ENCODE results near the gene CYP19A1.
"Not testable (repeated sequence)": the region's sequence is repeated elsewhere in the genome, so short reads cannot be mapped to it uniquely, and the experiment has no call there.

Gene CYP19A1

GRCh38 chr15:51212239-51212638, 126.2 kb downstream of the CYP19A1 start:
- DNase-seq (ENCODE audit: low read depth) = no peak

- DNase-seq (ENCODE audit: low read depth) = no peak
Observed at GRCh38 chr15:51205050-51205975, 133.1 kb downstream of the CYP19A1 start.

- peak; percentile 58 for DNase-seq (ENCODE audit: low read depth)
Observed at GRCh38 chr15:51203797-51204196, 134.6 kb downstream of the CYP19A1 start.

GRCh38 chr15:51202783-51203182, 135.6 kb downstream of the CYP19A1 start:
- no peak for DNase-seq (ENCODE audit: low read depth)

- no peak for DNase-seq (ENCODE audit: low read depth)
Observed at GRCh38 chr15:51201581-51201980, 136.8 kb downstream of the CYP19A1 start.

- DNase-seq (ENCODE audit: low read depth) = no peak
Observed at GRCh38 chr15:51200792-51201191, 137.6 kb downstream of the CYP19A1 start.

- DNase-seq (ENCODE audit: low read depth) = no peak
Observed at GRCh38 chr15:51199541-51199940, 138.9 kb downstream of the CYP19A1 start.

GRCh38 chr15:51198701-51199232, 139.6 kb downstream of the CYP19A1 start:
- DNase-seq (ENCODE audit: low read depth) = no peak

GRCh38 chr15:51195459-51195858, 142.9 kb downstream of the CYP19A1 start:
- no peak for DNase-seq (ENCODE audit: low read depth)

- DNase-seq (ENCODE audit: low read depth) = no peak
Observed at GRCh38 chr15:51193979-51194378, 144.4 kb downstream of the CYP19A1 start.

- no peak for DNase-seq (ENCODE audit: low read depth)
Observed at GRCh38 chr15:51193526-51193925, 144.9 kb downstream of the CYP19A1 start.

GRCh38 chr15:51192521-51193280, 145.7 kb downstream of the CYP19A1 start:
- peak; percentile 89 for DNase-seq (ENCODE audit: low read depth)

GRCh38 chr15:51191766-51192165, 146.6 kb downstream of the CYP19A1 start:
- no peak for DNase-seq (ENCODE audit: low read depth)

- DNase-seq (ENCODE audit: low read depth) = no peak
Observed at GRCh38 chr15:51191072-51191670, 147.2 kb downstream of the CYP19A1 start.

- no peak for DNase-seq (ENCODE audit: low read depth)
Observed at GRCh38 chr15:51190424-51191068, 147.8 kb downstream of the CYP19A1 start.

GRCh38 chr15:51189669-51190385, 148.6 kb downstream of the CYP19A1 start:
- no peak for DNase-seq (ENCODE audit: low read depth)

- not testable (repeated sequence) for DNase-seq (ENCODE audit: low read depth)
Observed at GRCh38 chr15:51188791-51189190, 149.6 kb downstream of the CYP19A1 start.

- no peak for DNase-seq (ENCODE audit: low read depth)
Observed at GRCh38 chr15:51186891-51187290, 151.5 kb downstream of the CYP19A1 start.

GRCh38 chr15:51186181-51186705, 152.2 kb downstream of the CYP19A1 start:
- DNase-seq (ENCODE audit: low read depth) = no peak

- no peak for DNase-seq (ENCODE audit: low read depth)
Observed at GRCh38 chr15:51185213-51186159, 152.9 kb downstream of the CYP19A1 start.
